ENCODE data around the gene MC1R. TPM values are rescaled to one million over a fixed set of nuclear protein-coding genes. Genes with fewer than 3 reads are reported as not detected.

The MC1R gene
- total and polyA plus RNA-seq, 2 of the 4 experiments (the other 2 are of a cell fraction) = 3.8 to 9.5 TPM

DNA sequence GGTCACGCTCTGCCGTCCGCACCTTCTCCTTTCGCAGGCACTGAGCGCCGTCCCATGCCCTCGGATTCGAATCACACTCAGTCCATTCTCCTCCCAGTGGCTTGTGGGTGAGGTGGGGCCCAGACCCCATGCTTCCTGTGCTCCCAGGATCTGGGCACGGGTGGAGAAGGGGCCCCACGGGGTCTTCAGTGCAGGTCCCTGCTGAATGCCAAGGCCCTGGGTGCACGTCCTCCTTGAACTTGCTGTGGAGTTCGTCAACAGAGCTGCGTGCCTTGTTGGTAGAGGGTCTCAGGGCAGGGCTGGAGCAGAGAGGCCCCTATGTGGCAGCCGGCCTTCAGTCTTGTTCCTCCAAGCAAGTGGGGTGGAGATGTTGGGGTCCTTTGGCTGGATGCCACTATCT lies 7.3 kb upstream of the MC1R start:
- dilution Hi-C loops (cut with HindIII; ENCODE audit: low sequenced_read_pairs, unreplicated experiment) (no loop called here), intact Hi-C loops (cut with micrococcal nuclease) (no loop called here), in situ Hi-C loops (cut with MboI; ENCODE audit: low sequenced_read_pairs) (no loop called here)
- no peak overlapping the region for H2AFZ ChIP-seq (replicated peaks; ENCODE audit: low read length, poor library complexity)
- no peak overlapping the region for H3K18ac ChIP-seq (ENCODE audit: low read depth, low read length)
- H2BK15ac ChIP-seq (ENCODE audit: low read depth, low read length) = no peak overlapping the region
- H3K23ac ChIP-seq (ENCODE audit: low read depth, low read length) = no peak overlapping the region
- 98% methylated on average over 6 of the region's 14 CpGs; no CpG with 5 or more reads in 1 of the 2 experiments for WGBS, 2 experiments (ENCODE audit: extremely low coverage in 2 of 2, insufficient read length in 1 of 2)
- no peaks in the 10 kb centered on the region for H3K27me3 ChIP-seq (ENCODE audit: control insufficient read depth, insufficient read depth, low read length)
- POLR2A ChIA-PET (ENCODE audit: unreplicated experiment) = no interaction called here
- H3K56ac ChIP-seq (ENCODE audit: extremely low read depth, insufficient read depth, low read length) = no peak overlapping the region
- H3K9ac ChIP-seq (ENCODE audit: low read depth, low read length) = no peak overlapping the region
- ATAC-seq (ENCODE audit: low read depth) (no peak), DNase-seq (no peak)
- no peak overlapping the region for H3K14ac ChIP-seq (replicated peaks; ENCODE audit: low read depth, low read length)
- CTCF ChIA-PET = no interaction called here
- no peak overlapping the region for H3K4me3 ChIP-seq (ENCODE audit: insufficient read depth, low read depth, low read length)
- TF ChIP-seq NFE2L2 (IDR thresholded peaks at IDR 0.05; ENCODE audit: low read depth, low read length) = no peak
- TF ChIP-seq RAD21 (IDR thresholded peaks at IDR 0.05; ENCODE audit: low read length) = no peak
- TF ChIP-seq, protein P1, sequence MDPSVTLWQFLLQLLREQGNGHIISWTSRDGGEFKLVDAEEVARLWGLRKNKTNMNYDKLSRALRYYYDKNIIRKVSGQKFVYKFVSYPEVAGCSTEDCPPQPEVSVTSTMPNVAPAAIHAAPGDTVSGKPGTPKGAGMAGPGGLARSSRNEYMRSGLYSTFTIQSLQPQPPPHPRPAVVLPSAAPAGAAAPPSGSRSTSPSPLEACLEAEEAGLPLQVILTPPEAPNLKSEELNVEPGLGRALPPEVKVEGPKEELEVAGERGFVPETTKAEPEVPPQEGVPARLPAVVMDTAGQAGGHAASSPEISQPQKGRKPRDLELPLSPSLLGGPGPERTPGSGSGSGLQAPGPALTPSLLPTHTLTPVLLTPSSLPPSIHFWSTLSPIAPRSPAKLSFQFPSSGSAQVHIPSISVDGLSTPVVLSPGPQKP (IDR thresholded peaks at IDR 0.05; ENCODE audit: borderline replicate concordance, low read depth, low read length) = no peak
- TF ChIP-seq CHD1 (IDR thresholded peaks at IDR 0.05; ENCODE audit: low read depth, low read length) = no peak
- H3K4me2 ChIP-seq (ENCODE audit: low read depth, low read length) = no peak overlapping the region
- H2AK9ac ChIP-seq (replicated peaks; ENCODE audit: low read depth, low read length, poor library complexity) = no peak overlapping the region
- H2BK120ac ChIP-seq (ENCODE audit: low read depth, low read length) = no peak overlapping the region
- H3K79me1 ChIP-seq (ENCODE audit: low read depth in 1 of 2, low read length in 2 of 2) = peaks cover 0 to 22% of the 10 kb centered on the region in 2 experiments; a peak in 3 of 4 replicates
- H4K8ac ChIP-seq (ENCODE audit: low read depth in 2 of 2, low read length in 2 of 2) = no peak overlapping the region
- H3K27ac ChIP-seq (ENCODE audit: insufficient read depth, low read length) = no peak overlapping the region
- no peak overlapping the region for H4K91ac ChIP-seq (ENCODE audit: insufficient read depth, low read depth, low read length)
- H4K5ac ChIP-seq (ENCODE audit: low read depth, low read length) = no peak overlapping the region
- H3K4me1 ChIP-seq (ENCODE audit: control insufficient read depth, insufficient read depth, low read length) = no peaks in the 10 kb centered on the region
- H3K4ac ChIP-seq (ENCODE audit: low read depth, low read length) = no peak overlapping the region
- peaks cover 5% of the 10 kb centered on the region; the same call in 1 of the 2 replicates for H3K9me1 ChIP-seq (ENCODE audit: insufficient read depth, low read length)
- H2BK5ac ChIP-seq (ENCODE audit: low read depth, low read length, poor library complexity, severe bottlenecking) = no peak overlapping the region
- H3K36me3 ChIP-seq (ENCODE audit: control insufficient read depth, insufficient read depth, low read length) = peaks cover 50% of the 10 kb centered on the region
- no peak overlapping the region for H2AK5ac ChIP-seq (ENCODE audit: low read depth, low read length)
- H4K20me1 ChIP-seq (ENCODE audit: insufficient read depth, low read length) = peaks cover 10% of the 10 kb centered on the region
- no TSS peak for BruUV-seq (replicated peaks)
- no peaks in the 10 kb centered on the region for H3K9me3 ChIP-seq (ENCODE audit: control insufficient read depth, insufficient read depth, low read length)
- H2BK20ac ChIP-seq (ENCODE audit: low read depth, low read length) = no peak overlapping the region

Measured in IMR-90 (cell line).